ENCODE measurements around the gene OOSP3.
"Not testable (repeated sequence)": the region's sequence is repeated elsewhere in the genome, so short reads cannot be mapped to it uniquely, and the experiment has no call there.

OOSP3 gene

DNA sequence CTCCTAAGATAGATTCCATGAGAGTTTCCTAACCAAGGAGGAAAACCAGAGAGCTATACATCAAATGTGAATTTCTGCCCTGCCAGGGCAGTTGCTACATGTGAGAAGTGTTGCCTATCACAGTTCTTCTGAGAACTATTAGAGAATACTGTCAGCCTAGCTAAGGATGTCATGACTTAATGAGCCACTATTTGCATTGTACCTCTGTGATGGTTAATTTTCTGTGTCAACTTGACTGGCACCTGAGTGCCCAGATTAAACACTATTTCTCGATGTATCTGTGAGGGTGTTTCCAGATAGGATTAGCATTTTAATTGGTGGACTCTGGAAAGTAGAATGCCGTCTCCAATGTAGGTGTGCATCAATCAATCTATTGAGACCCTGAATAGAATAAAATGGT is 10.6 kb upstream of the OOSP3 start:
- Histone ChIP-seq H3K4me3 (ENCODE audit: low read depth in 1 of 2, low read length in 2 of 2) (no peak overlapping the region), H3K27ac (ENCODE audit: low read depth, low read length) (no peak overlapping the region), H3K27me3 (ENCODE audit: control insufficient read depth in 1 of 2, insufficient read depth in 2 of 2, low read length in 2 of 2) (no peaks in the 10 kb centered on the region), H3K36me3 (ENCODE audit: control insufficient read depth in 1 of 2, insufficient read depth in 2 of 2, low read length in 2 of 2) (no peaks in the 10 kb centered on the region), H3K9ac (ENCODE audit: low read depth in 1 of 2, low read length in 2 of 2) (no peak overlapping the region), H3K4me1 (ENCODE audit: control insufficient read depth in 1 of 2, insufficient read depth in 2 of 2, low read length in 2 of 2) (no peaks in the 10 kb centered on the region), H3K9me3 (ENCODE audit: control insufficient read depth in 1 of 2, low read length in 2 of 2) (no peaks in the 10 kb centered on the region)

DNA sequence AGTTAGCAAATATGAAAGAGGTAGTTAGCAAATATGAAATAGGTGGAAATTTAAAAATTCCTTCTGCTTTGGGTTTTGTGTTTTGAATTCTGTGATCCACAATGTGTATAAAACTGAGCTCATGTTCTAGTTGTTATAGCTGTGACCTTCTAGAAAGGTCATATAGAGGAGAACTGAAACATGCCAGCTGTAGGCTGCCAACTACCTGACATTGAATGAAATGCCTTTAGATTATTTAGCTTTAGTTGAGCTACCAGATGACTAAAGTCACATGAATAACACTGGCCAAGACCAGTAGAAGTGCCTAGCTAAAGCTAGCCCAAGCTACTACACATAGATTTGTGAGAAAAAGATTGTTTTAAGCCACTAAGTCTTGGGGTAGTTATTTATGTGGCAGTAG is 6.5 kb upstream of the OOSP3 start:
- no peak overlapping the region for H3K27ac ChIP-seq (ENCODE audit: low read depth, low read length)
- H3K4me1 ChIP-seq (ENCODE audit: control insufficient read depth in 1 of 2, insufficient read depth in 2 of 2, low read length in 2 of 2): peaks cover 0 to 4% of the 10 kb centered on the region in 2 donors
- H3K9me3 ChIP-seq (ENCODE audit: control insufficient read depth in 1 of 2, low read length in 2 of 2): no peaks in the 10 kb centered on the region
- H3K4me3 ChIP-seq (ENCODE audit: low read depth in 1 of 2, low read length in 2 of 2): no peak overlapping the region
- H3K9ac ChIP-seq (ENCODE audit: low read depth in 1 of 2, low read length in 2 of 2): no peak overlapping the region
- no peaks in the 10 kb centered on the region for H3K36me3 ChIP-seq (ENCODE audit: control insufficient read depth in 1 of 2, insufficient read depth in 2 of 2, low read length in 2 of 2)
- no peaks in the 10 kb centered on the region for H3K27me3 ChIP-seq (ENCODE audit: control insufficient read depth in 1 of 2, insufficient read depth in 2 of 2, low read length in 2 of 2)

DNA sequence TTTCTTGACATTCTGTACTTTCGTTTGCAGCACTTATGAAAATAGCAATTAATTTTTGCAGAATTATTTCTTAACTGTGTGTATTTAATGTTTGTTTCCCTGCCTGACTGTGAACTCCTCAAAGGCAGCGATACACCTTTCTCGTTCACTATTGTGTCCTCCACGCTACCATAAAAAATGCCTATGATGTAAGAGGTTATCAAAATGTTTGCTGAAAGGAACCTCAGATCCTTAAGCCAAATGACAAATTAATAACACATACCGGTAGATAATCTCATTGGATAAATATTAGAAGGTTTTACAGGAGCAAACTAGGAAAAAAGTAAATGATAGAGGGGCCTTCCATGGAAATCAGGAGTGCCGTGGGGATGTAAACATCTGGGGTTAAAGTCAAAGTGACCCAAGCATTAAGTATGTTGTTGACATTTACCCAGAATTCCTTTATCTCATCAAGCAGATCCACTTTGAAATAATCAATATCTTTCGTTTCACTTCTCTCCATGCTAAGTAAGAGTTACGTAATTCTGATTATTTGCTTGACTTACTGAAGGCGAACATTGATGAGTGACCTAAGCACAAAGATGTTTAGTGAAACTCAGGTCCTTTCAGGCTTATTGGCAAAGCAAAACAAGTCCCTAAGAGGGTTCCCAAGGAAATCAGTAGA is 2.6 kb upstream of the OOSP3 start:
- Histone ChIP-seq H3K9me3 (ENCODE audit: control insufficient read depth in 1 of 2, low read length in 2 of 2) (no peaks in the 10 kb centered on the region), H3K36me3 (ENCODE audit: control insufficient read depth in 1 of 2, insufficient read depth in 2 of 2, low read length in 2 of 2) (no peaks in the 10 kb centered on the region), H3K4me3 (ENCODE audit: low read depth in 1 of 2, low read length in 2 of 2) (peak overlapping the region; percentile 8 to 17), H3K9ac (ENCODE audit: low read depth in 1 of 2, low read length in 2 of 2) (no peak overlapping the region), H3K27ac (ENCODE audit: low read depth, low read length) (no peak overlapping the region), H3K4me1 (ENCODE audit: control insufficient read depth in 1 of 2, insufficient read depth in 2 of 2, low read length in 2 of 2) (peaks cover 0 to 4% of the 10 kb centered on the region in 2 donors), H3K27me3 (ENCODE audit: control insufficient read depth in 1 of 2, insufficient read depth in 2 of 2, low read length in 2 of 2) (no peaks in the 10 kb centered on the region)

DNA sequence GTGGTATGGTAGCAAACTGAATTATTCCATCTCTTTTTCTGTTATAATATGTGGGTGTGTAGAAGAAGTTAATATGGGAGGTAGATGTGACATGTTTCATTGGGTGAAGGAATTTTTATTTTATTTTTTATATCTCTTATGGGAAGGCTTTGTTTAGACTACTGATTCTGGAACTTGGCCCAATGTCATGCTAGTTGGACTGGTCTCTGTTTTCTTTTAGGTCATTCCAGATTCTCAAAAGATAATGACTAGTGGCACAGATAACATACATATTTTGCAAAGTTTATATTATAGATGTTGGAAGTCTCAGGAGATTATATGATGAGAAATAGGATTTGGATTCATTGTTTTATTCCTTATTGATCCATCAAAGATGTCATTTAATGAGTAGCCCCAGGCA is 1.3 kb upstream of the OOSP3 start:
- Histone ChIP-seq H3K4me1 (ENCODE audit: control insufficient read depth in 1 of 2, insufficient read depth in 2 of 2, low read length in 2 of 2) (peaks cover 0 to 4% of the 10 kb centered on the region in 2 donors), H3K27me3 (ENCODE audit: control insufficient read depth in 1 of 2, insufficient read depth in 2 of 2, low read length in 2 of 2) (no peaks in the 10 kb centered on the region), H3K36me3 (ENCODE audit: control insufficient read depth in 1 of 2, insufficient read depth in 2 of 2, low read length in 2 of 2) (no peaks in the 10 kb centered on the region), H3K9me3 (ENCODE audit: control insufficient read depth in 1 of 2, low read length in 2 of 2) (no peaks in the 10 kb centered on the region), H3K4me3 (ENCODE audit: low read depth in 1 of 2, low read length in 2 of 2) (no peak overlapping the region), H3K9ac (ENCODE audit: low read depth in 1 of 2, low read length in 2 of 2) (no peak overlapping the region), H3K27ac (ENCODE audit: low read depth, low read length) (no peak overlapping the region)

DNA sequence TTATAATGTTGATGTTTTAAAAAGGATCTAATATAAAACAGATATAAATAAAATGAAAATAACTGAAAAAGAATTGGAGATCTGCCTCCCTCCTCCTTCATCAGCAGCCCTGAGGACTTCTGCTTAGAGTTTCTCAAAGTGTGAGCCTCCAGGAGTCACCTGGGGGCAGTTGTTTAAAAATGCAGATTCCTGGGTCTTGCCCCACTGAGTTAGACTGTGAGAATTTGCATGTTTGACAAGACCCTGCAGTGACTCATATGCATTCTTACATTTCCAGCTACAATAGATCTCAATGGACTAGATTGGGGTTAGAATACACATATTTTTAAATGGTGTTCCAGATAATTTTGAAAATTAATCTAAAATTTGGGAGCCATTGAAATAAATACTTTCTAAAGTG is 798 bp upstream of the OOSP3 start:
- Histone ChIP-seq H3K27me3 (ENCODE audit: control insufficient read depth in 1 of 2, insufficient read depth in 2 of 2, low read length in 2 of 2) (no peaks in the 10 kb centered on the region), H3K36me3 (ENCODE audit: control insufficient read depth in 1 of 2, insufficient read depth in 2 of 2, low read length in 2 of 2) (no peaks in the 10 kb centered on the region), H3K9me3 (ENCODE audit: control insufficient read depth in 1 of 2, low read length in 2 of 2) (no peaks in the 10 kb centered on the region), H3K4me3 (ENCODE audit: low read depth in 1 of 2, low read length in 2 of 2) (no peak overlapping the region), H3K4me1 (ENCODE audit: control insufficient read depth in 1 of 2, insufficient read depth in 2 of 2, low read length in 2 of 2) (peaks cover 0 to 4% of the 10 kb centered on the region in 2 donors), H3K9ac (ENCODE audit: low read depth in 1 of 2, low read length in 2 of 2) (no peak overlapping the region), H3K27ac (ENCODE audit: low read depth, low read length) (no peak overlapping the region)

DNA sequence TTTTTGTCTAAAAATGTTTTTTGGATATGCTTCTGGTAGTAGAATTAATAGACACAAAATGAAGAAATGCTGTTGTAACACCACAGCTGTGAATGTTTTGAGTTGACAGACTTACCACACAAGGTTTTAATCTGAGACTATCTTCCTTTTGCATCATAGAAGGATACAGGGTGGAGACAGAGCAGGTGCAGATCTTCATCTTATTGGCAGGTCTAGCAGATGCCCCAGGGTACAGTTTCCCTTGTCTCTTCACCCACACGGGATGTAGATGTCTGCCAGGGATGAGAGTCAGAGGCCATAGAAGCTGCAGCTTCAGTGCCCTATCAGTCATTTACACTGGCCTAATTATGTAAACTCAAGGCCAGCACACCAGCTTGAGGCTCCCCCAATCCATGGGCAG is 985 bp downstream of the OOSP3 start:
- no peaks in the 10 kb centered on the region for H3K27me3 ChIP-seq (ENCODE audit: control insufficient read depth in 1 of 2, insufficient read depth in 2 of 2, low read length in 2 of 2)
- peaks cover 0 to 4% of the 10 kb centered on the region in 2 donors for H3K4me1 ChIP-seq (ENCODE audit: control insufficient read depth in 1 of 2, insufficient read depth in 2 of 2, low read length in 2 of 2)
- H3K36me3 ChIP-seq (ENCODE audit: control insufficient read depth in 1 of 2, insufficient read depth in 2 of 2, low read length in 2 of 2): no peaks in the 10 kb centered on the region
- H3K4me3 ChIP-seq (ENCODE audit: low read depth in 1 of 2, low read length in 2 of 2): no peak overlapping the region
- H3K9ac ChIP-seq (ENCODE audit: low read depth in 1 of 2, low read length in 2 of 2): no peak overlapping the region
- no peak overlapping the region for H3K27ac ChIP-seq (ENCODE audit: low read depth, low read length)
- no peaks in the 10 kb centered on the region for H3K9me3 ChIP-seq (ENCODE audit: control insufficient read depth in 1 of 2, low read length in 2 of 2)

DNA sequence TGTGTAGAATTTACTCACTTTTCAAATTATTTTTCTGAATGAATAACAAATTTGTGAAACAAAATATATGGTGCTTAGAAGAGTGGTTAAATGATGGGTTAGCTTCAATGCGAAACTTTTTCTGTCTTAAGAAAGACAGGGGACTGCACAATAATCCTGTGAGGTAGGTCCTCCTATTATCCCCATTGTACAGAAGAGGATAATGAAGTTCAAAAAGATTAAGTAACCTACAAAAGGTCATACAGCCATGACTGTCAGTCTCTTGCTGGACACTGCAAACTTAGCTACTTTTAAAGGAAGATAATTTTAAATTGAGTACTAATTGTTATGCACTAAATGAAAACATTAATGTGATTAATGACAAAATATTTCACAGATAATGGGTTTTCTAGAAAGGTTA is 5.0 kb downstream of the OOSP3 start:
- no peaks in the 10 kb centered on the region for H3K27me3 ChIP-seq (ENCODE audit: control insufficient read depth in 1 of 2, insufficient read depth in 2 of 2, low read length in 2 of 2)
- H3K9me3 ChIP-seq (ENCODE audit: control insufficient read depth in 1 of 2, low read length in 2 of 2): peaks cover 2 to 11% of the 10 kb centered on the region in 2 donors
- no peak overlapping the region for H3K4me3 ChIP-seq (ENCODE audit: low read depth in 1 of 2, low read length in 2 of 2)
- H3K36me3 ChIP-seq (ENCODE audit: control insufficient read depth in 1 of 2, insufficient read depth in 2 of 2, low read length in 2 of 2): no peaks in the 10 kb centered on the region
- no peaks in the 10 kb centered on the region for H3K4me1 ChIP-seq (ENCODE audit: control insufficient read depth in 1 of 2, insufficient read depth in 2 of 2, low read length in 2 of 2)
- no peak overlapping the region for H3K9ac ChIP-seq (ENCODE audit: low read depth in 1 of 2, low read length in 2 of 2)
- H3K27ac ChIP-seq (ENCODE audit: low read depth, low read length): no peak overlapping the region

DNA sequence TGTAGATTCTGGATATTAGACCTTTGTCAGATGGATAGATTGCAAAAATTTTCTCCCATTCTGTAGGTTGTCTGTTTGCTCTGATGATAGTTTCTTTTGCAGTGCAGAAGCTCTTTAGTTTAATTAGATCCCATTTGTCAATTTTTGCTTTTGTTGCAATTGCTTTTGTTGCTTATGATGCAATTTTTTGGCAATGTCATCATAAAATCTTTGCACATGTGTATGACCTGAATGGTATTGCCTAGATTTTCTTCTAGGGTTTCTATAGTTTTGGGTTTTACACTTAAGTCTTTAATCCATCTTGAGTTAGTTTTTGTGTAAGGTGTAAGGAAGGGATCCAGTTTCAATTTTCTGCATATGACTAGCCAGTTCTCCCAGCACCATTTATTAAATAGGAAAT is 8.6 kb downstream of the OOSP3 start:
- not testable (repeated sequence) for H3K27ac ChIP-seq (ENCODE audit: low read depth, low read length); H3K4me3 ChIP-seq (ENCODE audit: low read depth in 1 of 2, low read length in 2 of 2); H3K36me3 ChIP-seq (ENCODE audit: control insufficient read depth in 1 of 2, insufficient read depth in 2 of 2, low read length in 2 of 2); H3K9ac ChIP-seq (ENCODE audit: low read depth in 1 of 2, low read length in 2 of 2); H3K4me1 ChIP-seq (ENCODE audit: control insufficient read depth in 1 of 2, insufficient read depth in 2 of 2, low read length in 2 of 2); H3K27me3 ChIP-seq (ENCODE audit: control insufficient read depth in 1 of 2, insufficient read depth in 2 of 2, low read length in 2 of 2)
- H3K9me3 ChIP-seq (ENCODE audit: control insufficient read depth in 1 of 2, low read length in 2 of 2): peaks cover 4 to 16% of the 10 kb centered on the region in 2 donors

DNA sequence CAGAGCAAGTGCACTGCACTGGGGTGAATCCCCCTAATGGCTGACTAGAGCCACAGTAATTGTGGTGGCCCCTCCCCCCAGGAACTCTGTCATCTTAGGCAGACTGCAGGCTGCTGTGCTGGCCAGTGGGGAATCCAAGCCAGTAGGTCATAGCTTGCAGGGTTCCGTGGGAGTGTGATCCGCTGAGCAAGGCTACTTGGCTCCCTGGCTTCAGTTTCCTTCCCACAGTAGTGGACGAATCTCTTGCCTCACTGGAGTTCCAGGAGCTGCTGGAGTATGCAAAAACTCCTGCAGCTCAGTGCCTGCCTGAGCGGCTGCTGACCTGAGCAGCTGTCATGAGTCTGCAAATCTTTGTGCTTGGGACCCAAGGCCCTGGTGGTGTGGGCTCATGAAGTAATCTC is 13.2 kb downstream of the OOSP3 start:
- Histone ChIP-seq H3K4me1 (ENCODE audit: control insufficient read depth in 1 of 2, insufficient read depth in 2 of 2, low read length in 2 of 2) (no peaks in the 10 kb centered on the region), H3K36me3 (ENCODE audit: control insufficient read depth in 1 of 2, insufficient read depth in 2 of 2, low read length in 2 of 2) (no peaks in the 10 kb centered on the region), H3K4me3 (ENCODE audit: low read depth in 1 of 2, low read length in 2 of 2) (no peak overlapping the region), H3K27me3 (ENCODE audit: control insufficient read depth in 1 of 2, insufficient read depth in 2 of 2, low read length in 2 of 2) (no peaks in the 10 kb centered on the region), H3K9ac (ENCODE audit: low read depth in 1 of 2, low read length in 2 of 2) (no peak overlapping the region), H3K9me3 (ENCODE audit: control insufficient read depth in 1 of 2, low read length in 2 of 2) (peaks cover 2 to 16% of the 10 kb centered on the region in 2 donors), H3K27ac (ENCODE audit: low read depth, low read length) (no peak overlapping the region)

DNA sequence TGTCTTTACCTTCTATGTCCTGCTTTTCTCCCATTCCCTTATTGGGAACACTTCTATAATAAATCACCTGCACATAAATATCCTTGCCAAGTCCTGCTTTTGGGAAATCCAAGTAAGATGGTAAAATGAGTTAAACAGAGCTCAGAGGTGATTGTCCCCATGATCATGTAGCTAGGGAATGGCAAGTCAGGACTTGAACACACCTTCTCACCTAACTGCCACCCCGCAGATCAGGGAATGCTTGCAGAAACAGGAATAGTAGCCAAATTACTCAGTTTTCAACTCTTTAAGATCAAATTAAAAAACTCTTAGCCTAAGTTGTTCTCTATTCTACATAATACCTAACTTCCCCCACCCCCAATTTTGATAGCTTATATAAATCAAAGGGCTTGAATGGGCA is 16.0 kb downstream of the OOSP3 start:
- peaks cover 0 to 2% of the 10 kb centered on the region in 2 donors for H3K9me3 ChIP-seq (ENCODE audit: control insufficient read depth in 1 of 2, low read length in 2 of 2)
- no peaks in the 10 kb centered on the region for H3K27me3 ChIP-seq (ENCODE audit: control insufficient read depth in 1 of 2, insufficient read depth in 2 of 2, low read length in 2 of 2)
- no peaks in the 10 kb centered on the region for H3K36me3 ChIP-seq (ENCODE audit: control insufficient read depth in 1 of 2, insufficient read depth in 2 of 2, low read length in 2 of 2)
- H3K9ac ChIP-seq (ENCODE audit: low read depth in 1 of 2, low read length in 2 of 2): no peak overlapping the region
- no peak overlapping the region for H3K4me3 ChIP-seq (ENCODE audit: low read depth in 1 of 2, low read length in 2 of 2)
- H3K4me1 ChIP-seq (ENCODE audit: control insufficient read depth in 1 of 2, insufficient read depth in 2 of 2, low read length in 2 of 2): no peaks in the 10 kb centered on the region
- no peak overlapping the region for H3K27ac ChIP-seq (ENCODE audit: low read depth, low read length)

DNA sequence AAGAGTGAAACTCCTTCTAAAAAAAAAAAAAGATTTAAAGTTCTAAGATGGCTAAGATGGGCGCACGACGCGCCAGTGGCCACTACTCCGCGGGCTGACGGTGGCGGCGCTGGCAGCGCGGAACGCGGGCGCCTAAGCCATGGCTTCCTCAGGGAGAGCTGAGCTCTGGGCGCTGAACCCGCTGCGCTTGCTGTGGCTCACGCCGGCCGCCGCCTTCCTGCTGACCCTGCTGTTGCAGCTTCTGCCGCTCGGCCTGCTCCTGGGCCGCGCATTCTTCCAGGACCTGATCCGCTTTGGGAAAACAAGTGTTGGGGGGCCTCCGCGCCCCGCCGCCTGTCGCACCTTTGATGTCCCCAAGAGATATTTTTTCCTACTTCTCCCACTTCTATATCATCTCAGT is 19.5 kb downstream of the OOSP3 start:
- H3K27ac ChIP-seq (ENCODE audit: low read depth, low read length): no peak overlapping the region
- H3K4me3 ChIP-seq (ENCODE audit: low read depth in 1 of 2, low read length in 2 of 2): no peak overlapping the region
- H3K4me1 ChIP-seq (ENCODE audit: control insufficient read depth in 1 of 2, insufficient read depth in 2 of 2, low read length in 2 of 2): no peaks in the 10 kb centered on the region
- H3K9me3 ChIP-seq (ENCODE audit: control insufficient read depth in 1 of 2, low read length in 2 of 2): no peaks in the 10 kb centered on the region
- H3K36me3 ChIP-seq (ENCODE audit: control insufficient read depth in 1 of 2, insufficient read depth in 2 of 2, low read length in 2 of 2): no peaks in the 10 kb centered on the region
- H3K9ac ChIP-seq (ENCODE audit: low read depth in 1 of 2, low read length in 2 of 2): no peak overlapping the region
- H3K27me3 ChIP-seq (ENCODE audit: control insufficient read depth in 1 of 2, insufficient read depth in 2 of 2, low read length in 2 of 2): no peaks in the 10 kb centered on the region

Data from duodenal mucosa (tissue), 2 donors.